GM23338 (cell line): ENCODE measurements around the gene CDNF.

Source experiments
- CREB1 ChIP-seq: fragments of 250-450 bp; sonication (Bioruptor Pico); IDR thresholded peaks from 2 replicates; pipeline ENCODE4 v1.5.0; 2020; ENCODE audit warnings: low read depth, mild to moderate bottlenecking, moderate library complexity
- CTCF ChIP-seq, 2 experiments: fragments of 200-600 bp in 1 of 2; sonication (generic) in 1 of 2; conservative IDR thresholded peaks; 2 replicates each; pipeline versions ENCODE4 v1.5.1 to v1.6.1; 2016 to 2017; ENCODE audit warnings: antibody characterized with exemption in 2 of 2, low read depth in 2 of 2, mild to moderate bottlenecking in 2 of 2, moderate library complexity in 1 of 2
- EZH2 ChIP-seq: fragments of 200-600 bp; sonication (generic); IDR thresholded peaks from one replicate; pipeline ENCODE4 v1.8.0; 2017; ENCODE audit warnings: antibody characterized with exemption, mild to moderate bottlenecking, low read depth; ENCODE audit not compliant: unreplicated experiment
- EZH2phosphoT487 ChIP-seq: fragments of 200-600 bp; sonication (generic); IDR thresholded peaks from one replicate; pipeline ENCODE4 v1.8.1; 2018; ENCODE audit warnings: antibody characterized with exemption; ENCODE audit not compliant: unreplicated experiment
- JUNB ChIP-seq: IDR thresholded peaks from one replicate; pipeline ENCODE4 v1.6.1; 2016; ENCODE audit warnings: antibody characterized with exemption; ENCODE audit not compliant: unreplicated experiment
- POLR2AphosphoS5 ChIP-seq: IDR thresholded peaks from 2 replicates; pipeline ENCODE4 v1.6.1; 2016; ENCODE audit warnings: antibody characterized with exemption, low read depth
- STAT1 ChIP-seq: IDR thresholded peaks from one replicate; pipeline ENCODE4 v1.6.1; 2016; ENCODE audit warnings: antibody characterized with exemption; ENCODE audit not compliant: unreplicated experiment

DNA sequence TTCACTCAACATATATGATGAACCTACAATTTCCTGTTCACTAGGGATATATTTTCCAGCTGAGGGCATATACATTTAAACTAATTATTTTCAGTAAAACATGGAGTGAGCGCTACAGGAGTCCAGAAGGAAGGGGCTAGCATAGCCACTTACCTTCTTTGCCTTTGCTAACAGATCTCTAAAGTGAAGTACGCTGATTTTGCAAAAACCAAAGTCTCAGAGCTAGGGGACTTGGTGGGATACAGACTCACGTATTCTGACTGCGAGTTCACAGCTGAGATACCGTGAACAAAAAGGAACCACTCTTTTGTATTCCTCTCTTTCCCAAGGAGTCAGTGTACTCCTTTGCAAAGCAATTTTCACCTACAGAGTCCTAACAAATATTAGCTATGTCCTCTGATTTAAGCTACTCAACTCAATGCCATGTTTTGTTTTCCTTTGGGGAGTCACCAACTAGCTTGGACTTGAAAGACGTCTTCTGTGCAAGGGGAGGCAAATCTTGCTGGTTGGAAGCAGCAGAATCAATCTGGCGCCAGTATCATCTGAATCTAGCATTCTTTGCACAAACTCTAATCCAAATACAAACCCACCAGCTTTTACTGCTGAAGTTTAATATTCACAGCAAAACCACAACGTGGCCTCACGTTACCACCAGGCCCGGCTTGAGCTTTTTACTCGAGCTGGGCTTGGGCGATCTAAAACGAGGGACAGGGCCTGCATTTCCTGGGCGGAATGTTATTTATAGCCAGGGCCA is 657 bp downstream of the CDNF start:
- TF ChIP-seq CTCF (conservative IDR thresholded peaks at IDR 0.05; ENCODE audit: low read depth in 2 of 2) (no peak), EZH2phosphoT487 (no peak), CREB1 (CRISPR knock-in tag) (no peak), POLR2AphosphoS5 (no peak), EZH2 (no peak), JUNB (no peak), STAT1 (no peak)
